GM19455 (cell line): ENCODE measurements around the gene MACROD2.

ENCODE experiments used
- ATAC-seq: cut with Tn5 transposase; IDR thresholded peaks from one replicate; pipeline ENCODE4 v1.9.1; 2021; ENCODE audit not compliant: unreplicated experiment

The MACROD2 gene

GRCh38 chr20:15579688-15580087 lies 1584.4 kb downstream of the MACROD2 start:
- ATAC-seq, result no peak

GRCh38 chr20:15582146-15582760 lies 1586.9 kb downstream of the MACROD2 start:
- ATAC-seq, result no peak

- ATAC-seq, result no peak
Observed at GRCh38 chr20:15584507-15584906, 1589.2 kb downstream of the MACROD2 start.

GRCh38 chr20:15593081-15593480 lies 1597.8 kb downstream of the MACROD2 start:
- ATAC-seq, result no peak

GRCh38 chr20:15594158-15594695 lies 1598.9 kb downstream of the MACROD2 start:
- ATAC-seq, result no peak

GRCh38 chr20:15596220-15596890 lies 1601.0 kb downstream of the MACROD2 start:
- ATAC-seq, result no peak

GRCh38 chr20:15597306-15597705 lies 1602.0 kb downstream of the MACROD2 start:
- ATAC-seq, result no peak

GRCh38 chr20:15599961-15600360 lies 1604.6 kb downstream of the MACROD2 start:
- no peak for ATAC-seq

- ATAC-seq, result no peak
Observed at GRCh38 chr20:15600565-15600964, 1605.2 kb downstream of the MACROD2 start.

- ATAC-seq, result no peak
Observed at GRCh38 chr20:15603506-15603905, 1608.2 kb downstream of the MACROD2 start.

GRCh38 chr20:15603978-15604805 lies 1608.9 kb downstream of the MACROD2 start:
- ATAC-seq, result no peak

GRCh38 chr20:15609921-15610320 lies 1614.6 kb downstream of the MACROD2 start:
- no peak for ATAC-seq

GRCh38 chr20:15610787-15611186 lies 1615.5 kb downstream of the MACROD2 start:
- ATAC-seq, result no peak

- no peak for ATAC-seq
Observed at GRCh38 chr20:15611541-15611940, 1616.2 kb downstream of the MACROD2 start.

GRCh38 chr20:15612198-15612597 lies 1616.9 kb downstream of the MACROD2 start:
- no peak for ATAC-seq

- ATAC-seq, result no peak
Observed at GRCh38 chr20:15612769-15613168, 1617.5 kb downstream of the MACROD2 start.

- ATAC-seq, result no peak
Observed at GRCh38 chr20:15613530-15613929, 1618.2 kb downstream of the MACROD2 start.

GRCh38 chr20:15616626-15617025 lies 1621.3 kb downstream of the MACROD2 start:
- ATAC-seq, result no peak

GRCh38 chr20:15618110-15618509 lies 1622.8 kb downstream of the MACROD2 start:
- no peak for ATAC-seq

- ATAC-seq, result no peak
Observed at GRCh38 chr20:15618912-15619311, 1623.6 kb downstream of the MACROD2 start.

GRCh38 chr20:15619341-15619740 lies 1624.0 kb downstream of the MACROD2 start:
- no peak for ATAC-seq

GRCh38 chr20:15619816-15620215 lies 1624.5 kb downstream of the MACROD2 start:
- no peak for ATAC-seq
